DMS79 treated with DMSO at 0.1 percent for 48 hours (cell line): ENCODE results near the gene ARHGAP5.

Experiments
- DNase-seq: peaks from one replicate; lab custom pipeline; 2025; lab: John Stamatoyannopoulos, UW

The ARHGAP5 gene

DNA sequence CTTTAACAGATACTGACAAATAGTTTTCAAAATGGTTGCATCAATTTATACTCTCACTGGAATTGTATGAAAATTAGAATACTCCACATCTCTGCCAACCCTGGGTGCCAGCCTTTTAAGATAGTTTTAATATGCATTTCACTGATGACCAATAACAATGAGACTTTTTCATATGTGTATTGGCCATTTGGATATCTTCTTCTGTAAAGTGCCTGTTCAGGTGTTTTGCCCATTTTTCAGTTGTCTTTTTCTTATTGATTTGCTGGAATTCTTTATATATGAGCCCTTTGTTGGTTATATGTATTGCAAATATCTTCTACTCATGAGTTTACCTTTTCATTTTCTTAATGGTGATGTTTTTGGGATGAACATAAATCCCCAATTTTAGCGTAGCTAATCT is 108.0 kb downstream of the ARHGAP5 start:
- no peak for DNase-seq

DNA sequence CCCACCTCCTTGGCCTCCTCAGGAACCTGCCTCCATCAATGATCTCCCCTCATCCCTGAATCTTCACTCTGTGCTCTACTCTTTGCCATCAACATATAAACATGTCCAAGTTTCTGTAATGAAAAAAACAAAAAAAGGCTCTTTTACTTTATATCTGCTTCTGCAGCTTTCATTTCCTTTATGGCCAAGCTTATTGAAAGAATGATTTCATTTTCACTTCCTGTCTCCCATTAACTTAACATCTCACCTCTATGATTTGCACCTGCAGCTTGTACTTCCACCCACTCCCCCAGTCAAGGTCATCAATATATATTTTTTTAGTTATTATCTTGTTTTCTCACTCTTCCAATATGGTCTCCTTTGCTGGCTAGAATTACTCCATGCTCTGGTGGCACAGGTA is 109.1 kb downstream of the ARHGAP5 start:
- DNase-seq, result no peak

DNA sequence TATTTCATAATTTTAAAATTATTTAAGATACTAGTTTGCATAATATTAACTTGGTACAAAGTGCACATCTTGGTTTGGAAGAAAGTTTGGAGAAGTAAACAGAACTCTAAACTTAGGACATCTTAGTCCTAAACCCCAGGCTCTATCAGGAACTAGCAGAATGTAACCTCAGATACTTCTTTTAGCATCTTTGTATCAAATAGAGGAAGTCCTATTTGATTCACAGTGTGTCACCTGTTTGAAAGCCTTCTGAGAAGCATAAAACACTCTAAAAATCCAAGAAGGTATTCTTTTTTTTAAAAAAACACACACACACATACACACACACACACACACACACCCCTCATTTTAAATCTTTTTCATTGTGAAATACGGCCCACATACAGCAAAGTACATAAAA is 112.7 kb downstream of the ARHGAP5 start:
- DNase-seq, result no peak

DNA sequence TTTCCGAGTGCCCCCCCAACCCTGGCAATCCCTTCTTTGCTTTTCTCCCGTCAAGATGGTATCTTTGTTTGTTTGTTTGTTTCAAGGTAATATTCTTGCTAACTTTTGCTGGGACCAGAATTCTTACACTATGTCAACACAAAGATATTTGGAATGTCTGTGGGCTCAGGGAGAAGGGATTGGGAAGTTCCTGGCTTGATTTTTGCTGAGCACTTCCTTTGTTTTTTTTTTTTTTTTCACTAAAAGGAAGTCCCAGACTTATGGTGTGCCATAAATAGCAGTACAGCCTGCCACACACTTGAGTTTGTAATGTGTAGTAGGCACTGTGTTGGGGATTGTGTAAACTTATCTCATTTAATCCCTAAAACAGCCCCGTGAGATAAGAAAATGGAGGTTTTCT is 113.6 kb downstream of the ARHGAP5 start:
- DNase-seq, result no peak

DNA sequence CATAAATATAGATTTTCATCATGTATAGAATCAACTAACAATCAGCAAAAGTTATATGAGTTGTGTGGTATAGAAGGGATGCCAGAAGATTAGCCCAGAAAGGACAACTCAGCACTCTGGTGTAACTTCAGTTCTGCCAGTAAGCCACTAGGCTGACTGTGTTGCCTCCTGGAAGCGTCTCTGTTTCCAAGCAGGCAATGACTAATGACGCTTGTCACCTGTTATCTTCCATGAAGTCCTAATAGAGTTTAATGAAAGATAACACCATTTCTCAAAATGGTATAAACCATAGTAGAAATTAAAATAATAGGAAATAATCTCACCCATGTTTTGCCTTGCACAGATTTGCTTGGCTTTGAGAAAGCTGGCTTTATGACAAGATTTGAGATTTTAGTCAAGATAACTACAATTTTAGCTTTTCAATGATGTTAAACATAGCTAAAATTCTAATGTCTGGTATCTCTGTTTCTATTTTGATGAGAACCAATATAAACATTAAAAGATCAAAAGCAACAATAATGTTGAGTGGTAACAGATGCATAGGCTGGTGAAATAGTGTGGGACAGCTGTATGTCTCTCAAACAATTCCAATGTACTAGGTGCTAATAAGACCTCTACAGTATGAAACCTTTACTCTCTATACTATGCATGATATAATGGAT is 115.7 kb downstream of the ARHGAP5 start:
- no peak for DNase-seq

DNA sequence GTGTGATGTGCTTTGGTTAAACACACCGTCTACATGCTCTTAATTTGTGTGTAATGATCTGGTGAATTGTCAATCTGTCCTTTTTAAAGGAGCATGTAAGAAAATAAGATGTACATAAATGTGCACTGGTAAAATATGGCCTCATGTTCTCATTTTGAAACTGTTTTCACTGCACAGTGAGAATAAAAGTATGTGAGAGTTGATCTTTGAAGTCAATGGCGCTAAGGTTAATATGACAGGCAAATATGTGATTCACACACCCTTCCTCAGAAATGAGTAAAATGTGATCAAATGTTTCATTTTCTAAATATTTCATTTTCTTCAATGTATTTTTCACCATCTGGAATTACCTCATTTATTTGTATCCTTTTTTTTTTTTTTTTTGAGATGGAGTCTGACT is 116.4 kb downstream of the ARHGAP5 start:
- DNase-seq, result no peak

DNA sequence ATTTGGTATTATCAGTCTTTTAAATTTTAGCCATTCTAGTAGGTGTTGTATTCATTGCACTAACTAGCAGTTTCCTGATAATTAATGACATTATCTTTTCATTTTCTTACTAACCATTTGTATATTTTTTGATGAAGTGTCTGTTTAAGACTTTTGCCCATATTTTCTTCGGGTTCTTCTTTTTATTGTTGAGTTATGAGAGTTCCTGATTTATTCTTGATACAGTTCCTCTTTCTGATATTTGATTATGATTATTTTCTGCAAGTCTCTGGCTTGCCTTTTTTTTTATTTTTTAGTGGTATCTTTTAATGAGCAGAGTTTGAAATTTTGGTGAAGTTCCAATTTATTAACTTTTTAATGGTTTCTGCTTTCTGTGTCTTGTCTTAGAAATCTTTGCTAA is 118.5 kb downstream of the ARHGAP5 start:
- no peak for DNase-seq

DNA sequence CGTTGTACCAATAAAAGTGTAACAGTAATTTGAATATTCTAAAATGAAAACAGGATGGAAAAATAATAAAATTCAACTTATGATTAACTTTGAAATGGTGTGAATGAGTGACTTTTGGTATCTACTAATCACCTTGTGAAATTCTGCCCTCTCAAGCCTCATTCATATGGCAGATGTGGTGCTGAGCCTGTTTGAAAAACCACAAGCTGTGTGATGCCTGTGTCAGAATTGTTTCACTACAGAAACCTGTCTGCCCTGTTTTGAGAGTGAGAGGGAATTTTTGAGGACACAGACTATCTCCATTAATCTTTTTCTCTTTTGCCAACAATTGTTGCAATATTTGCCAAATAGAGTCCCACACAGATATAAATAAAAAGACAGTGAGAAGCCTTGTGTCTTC is 120.8 kb downstream of the ARHGAP5 start:
- no peak for DNase-seq

DNA sequence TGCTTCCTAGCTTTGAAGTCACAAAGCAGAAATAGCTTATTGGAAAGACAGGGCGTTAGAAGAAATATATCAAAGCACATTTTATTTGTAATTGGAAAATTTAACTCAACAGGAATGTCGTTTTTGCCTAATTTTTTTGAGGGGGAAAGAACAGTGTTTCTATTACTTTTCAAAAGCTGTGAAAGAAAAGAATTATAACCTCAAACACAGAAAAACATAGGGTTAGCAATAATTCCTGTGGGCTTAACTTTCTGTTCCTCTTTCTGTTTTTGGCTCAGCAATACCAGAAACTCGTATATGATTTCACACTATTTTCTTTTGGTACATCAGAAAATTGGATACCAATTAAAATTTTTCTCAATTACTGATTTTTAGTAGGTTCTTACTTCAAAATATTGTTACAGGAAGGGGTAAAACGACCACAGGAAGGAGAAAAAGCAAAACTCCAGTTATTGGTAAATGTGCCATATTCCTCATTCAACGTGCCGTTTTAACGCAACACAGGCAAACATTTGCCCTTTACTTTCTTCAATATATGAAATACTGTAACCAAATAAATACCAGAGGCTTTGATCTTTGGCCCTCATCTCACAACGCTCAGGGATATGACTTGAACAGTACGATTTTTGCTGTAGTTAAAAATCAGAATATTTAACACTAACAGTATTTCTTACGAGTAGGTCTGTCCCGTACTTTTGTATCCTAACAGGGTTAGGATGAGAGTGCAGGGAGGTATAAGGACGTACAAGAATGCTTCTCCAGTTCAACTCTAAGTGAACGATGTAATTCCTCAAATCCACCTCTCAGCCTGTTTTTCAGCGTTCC is 123.5 kb downstream of the ARHGAP5 start:
- DNase-seq, result no peak

DNA sequence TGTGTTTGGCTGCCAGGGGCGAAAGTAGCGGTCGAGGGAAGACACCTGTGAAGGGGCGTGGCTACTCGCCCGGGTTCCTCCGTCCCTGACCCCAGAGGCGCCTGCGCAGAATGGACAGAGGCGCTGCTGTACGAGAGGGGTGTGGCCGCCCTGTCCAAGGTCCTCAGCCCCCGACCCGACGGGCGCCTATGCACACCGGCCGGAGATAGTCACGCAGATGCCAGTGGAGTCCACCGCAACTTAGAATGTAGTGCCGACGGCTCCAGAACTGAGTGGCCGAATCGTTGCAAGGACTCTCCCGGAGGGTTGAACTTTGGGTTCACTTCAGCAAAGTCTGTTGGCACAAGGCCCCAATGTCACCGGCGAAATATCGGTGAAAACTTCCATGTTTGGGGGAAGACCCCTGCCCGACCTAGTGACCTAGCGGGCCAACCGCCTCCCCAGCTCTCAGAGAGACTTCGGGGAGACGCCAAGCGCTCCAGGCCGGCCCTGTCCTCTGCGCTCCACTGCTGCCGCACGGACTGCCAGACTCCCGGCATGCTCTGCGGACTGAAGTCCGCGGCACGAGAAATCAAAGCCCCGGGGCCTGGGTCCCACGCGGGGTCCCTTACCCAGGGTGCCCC is 124.2 kb downstream of the ARHGAP5 start:
- peak; percentile 93 for DNase-seq

DNA sequence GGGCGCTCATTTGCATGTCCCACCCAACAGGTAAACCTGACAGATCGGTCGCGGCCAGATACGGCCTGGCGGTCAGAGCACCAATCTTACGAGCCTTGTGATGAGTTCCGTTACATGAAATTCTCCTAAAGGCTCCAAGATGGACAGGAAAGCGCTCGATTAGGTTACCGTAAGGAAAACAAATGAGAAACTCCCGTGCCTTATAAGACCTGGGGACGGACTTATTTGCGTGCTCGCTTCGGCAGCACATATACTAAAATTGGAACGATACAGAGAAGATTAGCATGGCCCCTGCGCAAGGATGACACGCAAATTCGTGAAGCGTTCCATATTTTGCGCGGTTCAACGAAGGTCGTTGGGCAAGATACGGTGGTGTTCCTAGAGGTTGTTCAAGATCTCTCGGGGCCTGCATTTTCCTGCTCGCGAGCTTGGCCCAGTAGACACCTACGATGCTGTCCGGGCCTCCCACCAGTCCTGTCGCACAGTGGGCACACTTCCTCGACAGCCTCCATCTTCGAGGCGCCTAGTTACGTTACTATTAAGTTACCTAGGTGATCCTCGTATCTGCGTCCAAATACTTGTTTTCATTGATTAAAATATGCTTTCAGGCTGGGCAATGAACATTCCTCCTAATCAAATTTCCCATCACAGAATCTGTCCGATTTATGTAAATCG is 124.8 kb downstream of the ARHGAP5 start, which contains the start of gene RNU6-7:
RNU6-7 (plus strand) TSS at position 230 of the 675 bp plus-strand sequence.
- DNase-seq, result peak; percentile 87

DNA sequence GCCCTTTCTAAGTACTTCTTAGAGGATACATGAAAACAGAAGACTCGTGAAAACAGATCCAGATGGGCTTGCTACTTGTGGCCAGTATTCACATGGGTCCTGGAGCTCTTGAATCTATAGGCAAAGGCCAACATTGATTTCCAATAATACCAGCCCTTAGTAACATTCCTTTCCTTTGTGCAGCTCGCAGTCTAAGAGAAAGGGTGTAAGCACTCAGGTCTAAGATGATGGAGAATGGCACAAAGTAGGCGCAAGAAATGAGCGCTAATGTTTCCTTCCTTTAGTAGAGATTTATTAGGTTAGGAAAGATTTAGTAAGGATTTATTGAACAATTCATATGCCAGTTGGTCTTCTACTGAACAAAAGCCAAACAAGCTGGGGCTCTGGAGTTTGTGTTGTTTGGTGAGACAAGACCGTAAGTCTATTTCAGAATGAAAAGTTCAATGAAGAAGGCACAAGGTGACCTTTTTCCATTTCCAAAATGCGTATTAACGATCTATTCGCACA is 125.4 kb downstream of the ARHGAP5 start:
- DNase-seq, result peak; percentile 82

DNA sequence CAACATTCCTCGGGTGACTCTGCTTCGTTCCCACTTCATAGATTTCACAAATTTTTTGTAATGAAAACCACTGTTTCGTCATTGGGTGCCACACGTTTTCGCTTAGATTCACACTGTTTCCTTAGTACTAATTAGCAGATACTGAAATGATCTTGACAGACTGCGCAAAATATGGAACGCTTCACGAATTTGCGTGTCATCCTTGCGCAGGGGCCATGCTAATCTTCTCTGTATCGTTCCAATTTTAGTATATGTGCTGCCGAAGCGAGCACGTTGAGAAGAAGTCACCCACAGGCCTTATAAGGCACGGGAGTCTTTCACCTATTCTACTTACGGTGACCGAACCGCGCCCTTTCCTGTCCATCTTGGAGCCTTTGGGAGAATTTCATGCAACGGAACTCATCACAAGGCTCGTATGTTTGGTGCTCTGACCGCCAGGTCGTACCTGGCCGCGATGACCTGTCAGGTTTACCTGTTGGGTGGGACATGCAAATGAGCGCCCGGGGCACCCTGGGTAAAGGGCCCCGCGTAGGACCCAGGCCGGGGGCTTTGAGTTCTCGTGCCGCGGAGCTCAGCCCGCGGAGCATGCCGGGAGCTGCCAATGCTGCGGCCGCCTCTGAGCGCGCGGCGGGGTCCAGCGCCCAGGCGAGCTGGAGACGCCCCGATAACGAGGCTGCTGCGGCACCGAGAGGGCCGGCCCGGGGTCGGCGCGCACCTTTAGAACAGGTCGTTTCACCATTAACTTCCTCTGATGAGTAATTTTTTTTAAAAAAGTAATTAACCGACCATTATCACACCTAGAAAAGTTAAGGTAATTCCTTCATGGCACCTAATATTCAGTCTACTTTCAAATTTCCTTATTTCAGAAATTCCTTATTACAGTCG is 126.1 kb downstream of the ARHGAP5 start, which contains the start of gene RNU6-8:
RNU6-8 (minus strand) TSS at position 272 of the 885 bp plus-strand sequence.
- peak; percentile 95 for DNase-seq

DNA sequence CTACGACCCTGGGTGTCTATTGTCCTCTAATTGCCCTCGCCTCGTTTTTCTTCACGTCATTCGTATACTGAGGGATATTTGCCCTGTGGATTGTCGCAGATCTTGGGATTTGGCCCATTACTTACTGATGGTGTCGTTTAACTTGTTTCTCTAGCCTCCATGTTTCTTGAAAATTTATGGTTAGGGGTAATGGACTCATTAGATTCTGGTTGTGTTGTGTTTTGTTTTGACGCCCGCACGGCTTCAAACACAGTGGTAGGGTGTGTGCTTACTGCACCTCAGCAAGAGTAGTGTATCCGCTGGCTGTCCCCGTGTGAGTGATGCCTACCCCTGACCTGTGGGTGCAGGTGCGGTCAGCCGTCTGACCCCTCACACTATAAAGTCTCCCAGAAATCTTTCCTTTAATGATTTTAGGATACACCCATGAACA is 126.8 kb downstream of the ARHGAP5 start:
- peak; percentile 80 for DNase-seq

DNA sequence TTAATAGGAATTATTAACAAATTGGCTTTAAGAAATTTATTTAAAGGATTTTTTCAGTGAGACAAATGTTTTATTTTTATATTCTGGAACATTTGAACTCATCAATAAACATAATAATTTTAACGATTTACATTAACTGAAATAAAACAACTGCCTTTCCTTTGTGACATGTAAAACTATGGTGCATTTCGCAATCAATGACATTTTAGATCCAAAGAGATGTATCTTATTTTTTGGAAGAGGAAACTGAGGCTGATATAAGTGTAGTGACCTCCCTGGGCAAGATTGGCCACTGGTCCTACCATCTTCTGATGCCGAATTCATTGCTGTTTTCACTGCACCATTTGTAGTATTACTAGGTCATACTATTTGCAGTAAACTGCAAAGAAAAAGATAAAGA is 128.4 kb downstream of the ARHGAP5 start:
- no peak for DNase-seq

DNA sequence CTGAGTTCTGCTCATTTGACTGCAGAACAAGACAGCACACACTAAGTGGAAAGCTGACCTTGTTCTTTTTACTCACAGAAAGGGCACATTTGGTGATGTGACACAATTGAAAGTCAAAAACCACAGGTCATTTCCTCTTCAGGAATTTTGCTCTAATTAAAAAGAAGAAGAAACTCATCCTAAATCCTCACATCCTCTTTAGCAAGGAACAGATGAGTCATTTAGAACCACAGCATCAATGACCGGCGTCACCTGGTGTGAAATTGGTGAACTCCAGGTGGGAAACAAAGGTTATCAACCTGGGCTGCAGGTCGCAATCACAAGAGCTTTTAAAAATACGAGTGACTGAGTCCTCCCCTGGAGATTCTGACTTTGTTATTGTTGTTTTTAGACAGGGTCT is 128.9 kb downstream of the ARHGAP5 start:
- no peak for DNase-seq

DNA sequence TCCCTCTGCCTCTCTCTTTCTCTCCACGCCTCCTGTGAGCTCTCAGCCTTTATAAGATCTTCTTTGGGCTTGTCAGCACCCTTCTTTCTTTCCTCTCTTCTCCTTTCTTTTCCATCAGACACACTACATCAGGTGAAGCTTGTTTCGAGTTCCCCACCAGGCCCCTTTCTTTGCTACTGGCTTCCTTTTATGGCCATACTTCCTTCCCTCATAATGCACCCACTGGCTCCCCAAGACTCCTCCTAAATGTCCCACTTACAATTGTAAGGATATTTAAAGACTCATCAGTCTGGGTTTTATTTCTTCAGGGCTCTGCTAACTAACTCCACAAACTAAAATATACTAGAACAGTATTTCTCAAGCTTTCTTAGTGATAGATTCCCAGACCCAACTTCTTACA is 129.4 kb downstream of the ARHGAP5 start:
- DNase-seq, result no peak

DNA sequence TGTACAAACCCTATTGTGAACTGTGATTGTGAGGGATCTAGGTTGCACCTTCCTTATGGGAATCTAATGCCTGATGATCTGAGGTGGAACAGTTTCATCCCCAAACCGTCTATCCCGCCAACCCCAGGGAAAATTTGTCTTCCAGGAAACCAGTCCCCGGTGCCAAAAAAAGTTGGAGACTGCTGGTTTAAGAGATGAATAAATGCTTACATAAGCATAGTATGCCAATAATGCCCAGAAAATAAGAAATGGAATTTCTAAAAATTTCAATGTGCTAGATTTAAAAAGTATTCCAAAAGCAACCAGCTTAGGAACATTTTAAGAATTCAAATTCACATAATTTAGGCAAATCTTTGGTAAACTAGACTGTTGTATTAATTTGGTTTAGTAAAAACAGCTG is 131.4 kb downstream of the ARHGAP5 start:
- no peak for DNase-seq
